HepG2 (cell line): Measurements from ENCODE around the gene ODAD4. TPM values are rescaled to one million over a fixed set of nuclear protein-coding genes. Genes with fewer than 3 reads are reported as not detected.

Experiments
- ARNT ChIP-seq: fragments of 450-650 bp; IDR thresholded peaks from 2 replicates; pipeline ENCODE4 v1.6.1; 2017
- E2F1 ChIP-seq: sonication (generic); formaldehyde crosslinking; IDR thresholded peaks from 2 replicates; pipeline ENCODE4 v1.5.0; 2020; ENCODE audit warnings: missing genetic modification reagents
- HNRNPL ChIP-seq: fragments of 200-400 bp; formaldehyde crosslinking; IDR thresholded peaks from 2 replicates; pipeline ENCODE4 v1.6.1; 2017; ENCODE audit warnings: mild to moderate bottlenecking, low read depth, low read length
- HOXA9 ChIP-seq: sonication (generic); formaldehyde crosslinking; IDR thresholded peaks from 2 replicates; pipeline ENCODE4 v1.8.1; 2022; ENCODE audit warnings: missing genetic modification reagents, mild to moderate bottlenecking, moderate library complexity, borderline replicate concordance
- MTF1 ChIP-seq: sonication (generic); formaldehyde crosslinking; IDR thresholded peaks from 2 replicates; pipeline ENCODE4 v1.5.0; 2020; ENCODE audit warnings: missing genetic modification reagents
- NR2F2 ChIP-seq: IDR thresholded peaks from 2 replicates; pipeline ENCODE4 v1.6.1; 2012; ENCODE audit warnings: low read depth, inconsistent platforms, borderline replicate concordance
- TBP ChIP-seq: sonication (generic); formaldehyde crosslinking; IDR thresholded peaks from 2 replicates; pipeline ENCODE4 v1.5.0; 2020; ENCODE audit warnings: missing genetic modification reagents
- ZBTB1 ChIP-seq: sonication (generic); formaldehyde crosslinking; IDR thresholded peaks from 2 replicates; pipeline ENCODE4 v1.4.0; 2020; ENCODE audit warnings: missing genetic modification reagents, borderline replicate concordance
- ZBTB10 ChIP-seq: sonication (generic); formaldehyde crosslinking; IDR thresholded peaks from 2 replicates; pipeline ENCODE4 v1.4.0; 2020; ENCODE audit warnings: missing genetic modification reagents, borderline replicate concordance
- ZNF142 ChIP-seq: sonication (generic); formaldehyde crosslinking; IDR thresholded peaks from 2 replicates; pipeline ENCODE4 v1.4.0; 2020; ENCODE audit warnings: missing genetic modification reagents
- ZNF160 ChIP-seq: sonication (generic); formaldehyde crosslinking; IDR thresholded peaks from 2 replicates; pipeline ENCODE4 v1.8.0; 2022; ENCODE audit warnings: mild to moderate bottlenecking, inconsistent platforms, missing genetic modification reagents
- ZNF251 ChIP-seq: sonication (generic); formaldehyde crosslinking; IDR thresholded peaks from 2 replicates; pipeline ENCODE4 v1.9.0; 2021; ENCODE audit warnings: mild to moderate bottlenecking, missing genetic modification reagents
- ZNF557 ChIP-seq: sonication (generic); formaldehyde crosslinking; IDR thresholded peaks from 2 replicates; pipeline ENCODE4 v1.4.0; 2020; ENCODE audit warnings: missing genetic modification reagents
- ZNF567 ChIP-seq: sonication (generic); formaldehyde crosslinking; IDR thresholded peaks from 2 replicates; pipeline ENCODE4 v1.8.1; 2023; ENCODE audit warnings: mild to moderate bottlenecking, missing genetic modification reagents, borderline replicate concordance
- ZNF598 ChIP-seq: sonication (generic); formaldehyde crosslinking; IDR thresholded peaks from 2 replicates; pipeline ENCODE4 v1.5.1; 2020; ENCODE audit warnings: mild to moderate bottlenecking, missing genetic modification reagents, borderline replicate concordance
- ZNF629 ChIP-seq: sonication (generic); formaldehyde crosslinking; conservative IDR thresholded peaks from 2 replicates; pipeline ENCODE4 v1.5.0; 2020; ENCODE audit warnings: missing genetic modification reagents
- ZNF670 ChIP-seq: sonication (generic); formaldehyde crosslinking; IDR thresholded peaks from 2 replicates; pipeline ENCODE4 v1.8.0; 2022; ENCODE audit warnings: mild to moderate bottlenecking, missing genetic modification reagents, borderline replicate concordance
- ZNF777 ChIP-seq: sonication (generic); formaldehyde crosslinking; IDR thresholded peaks from 2 replicates; pipeline ENCODE4 v1.4.0; 2020; ENCODE audit warnings: missing genetic modification reagents
- polyA plus RNA-seq, 8 experiments: library from polyadenylated mRNA; depleted of rRNA in 3 of 8; stranded (reverse) in 7 of 8; unstranded in 1 of 8; fragments of >200 nt; fragmentation: Illumina TruSeq in 4 of 8; extraction: Trizol in 4 of 8; gene quantifications; 2 replicates each; pipeline versions ENCODE4 v1.2.1 to v1.2.3, GENCODE V29; 2011 to 2016; ENCODE audit warnings: low read depth in 4 of 8, missing spikeins in 1 of 8, mixed read lengths in 1 of 8; ENCODE audit not compliant: insufficient read depth in 1 of 8
- total RNA-seq, 5 experiments: library from RNA; depleted of rRNA; stranded (reverse); fragments of >200 nt; fragmentation: Illumina TruSeq; extraction: Trizol; gene quantifications; 2 replicates each; pipeline ENCODE4 v1.2.3, GENCODE V29; 2016; ENCODE audit warnings: low read depth in 1 of 5
- TF ChIP-seq, protein P1 (sequence below): sonication (generic); formaldehyde crosslinking; IDR thresholded peaks from 2 replicates; pipeline ENCODE4 v1.9.0; 2022; ENCODE audit warnings: low read depth, missing genetic modification reagents

The ODAD4 gene
- total and polyA plus RNA-seq, 2 of the 13 experiments (the other 11 are each of a cell fraction or from before 2014, with no cell fraction given) = 0.48 to 0.53 TPM

DNA sequence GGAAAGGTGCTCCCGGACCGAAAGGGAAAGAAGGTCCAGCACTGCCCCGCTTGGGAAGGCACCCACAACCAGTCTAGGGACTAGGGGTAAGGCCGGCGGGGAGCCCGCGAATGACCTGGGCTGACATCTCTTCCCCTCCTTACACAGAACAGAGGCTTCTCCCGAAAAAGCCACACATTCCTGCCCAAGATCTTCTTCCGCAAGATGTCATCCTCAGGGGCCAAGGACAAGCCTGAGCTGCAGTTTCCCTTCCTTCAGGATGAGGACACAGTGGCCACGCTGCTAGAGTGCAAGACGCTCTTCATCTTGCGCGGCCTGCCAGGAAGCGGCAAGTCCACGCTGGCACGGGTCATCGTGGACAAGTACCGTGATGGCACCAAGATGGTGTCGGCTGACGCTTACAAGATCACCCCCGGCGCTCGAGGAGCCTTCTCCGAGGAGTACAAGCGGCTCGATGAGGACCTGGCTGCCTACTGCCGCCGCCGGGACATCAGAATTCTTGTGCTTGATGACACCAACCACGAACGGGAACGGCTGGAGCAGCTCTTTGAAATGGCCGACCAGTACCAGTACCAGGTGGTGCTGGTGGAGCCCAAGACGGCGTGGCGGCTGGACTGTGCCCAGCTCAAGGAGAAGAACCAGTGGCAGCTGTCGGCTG, 37.6 kb downstream of the ODAD4 start (continued):
- TF ChIP-seq ZNF142 (CRISPR knock-in tag) = no peak
- TF ChIP-seq ZNF777 (CRISPR knock-in tag) = no peak
- no peak for TF ChIP-seq ZNF567 (CRISPR knock-in tag)
- no peak for TF ChIP-seq ZBTB10 (CRISPR knock-in tag)
- no peak for TF ChIP-seq ZNF629 (CRISPR knock-in tag)
- TF ChIP-seq ZNF557 = no peak
- TF ChIP-seq ZBTB1 (CRISPR knock-in tag) = no peak
- TF ChIP-seq ARNT = no peak
- TF ChIP-seq ZNF251 (CRISPR knock-in tag) = no peak
- TF ChIP-seq MTF1 (CRISPR knock-in tag) = no peak
- TF ChIP-seq, protein P1, sequence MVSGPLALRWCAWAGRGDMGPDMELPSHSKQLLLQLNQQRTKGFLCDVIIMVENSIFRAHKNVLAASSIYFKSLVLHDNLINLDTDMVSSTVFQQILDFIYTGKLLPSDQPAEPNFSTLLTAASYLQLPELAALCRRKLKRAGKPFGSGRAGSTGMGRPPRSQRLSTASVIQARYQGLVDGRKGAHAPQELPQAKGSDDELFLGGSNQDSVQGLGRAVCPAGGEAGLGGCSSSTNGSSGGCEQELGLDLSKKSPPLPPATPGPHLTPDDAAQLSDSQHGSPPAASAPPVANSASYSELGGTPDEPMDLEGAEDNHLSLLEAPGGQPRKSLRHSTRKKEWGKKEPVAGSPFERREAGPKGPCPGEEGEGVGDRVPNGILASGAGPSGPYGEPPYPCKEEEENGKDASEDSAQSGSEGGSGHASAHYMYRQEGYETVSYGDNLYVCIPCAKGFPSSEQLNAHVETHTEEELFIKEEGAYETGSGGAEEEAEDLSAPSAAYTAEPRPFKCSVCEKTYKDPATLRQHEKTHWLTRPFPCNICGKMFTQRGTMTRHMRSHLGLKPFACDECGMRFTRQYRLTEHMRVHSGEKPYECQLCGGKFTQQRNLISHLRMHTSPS (CRISPR knock-in tag) = 0 out of 2 replicates have a peak, but pooled peaks have one; percentile 30
- TF ChIP-seq HOXA9 (CRISPR knock-in tag) = 0 out of 2 replicates have a peak, but pooled peaks have one; percentile 42
- TF ChIP-seq HNRNPL = peak; percentile 17; the same call in 1 of the 2 replicates
- TF ChIP-seq TBP (CRISPR knock-in tag) = no peak
- no peak for TF ChIP-seq ZNF160 (CRISPR knock-in tag)
- no peak for TF ChIP-seq ZNF670
- no peak for TF ChIP-seq E2F1 (CRISPR knock-in tag)
- TF ChIP-seq ZNF598 (CRISPR knock-in tag) = no peak
- no peak for TF ChIP-seq NR2F2
